WERI-Rb-1 (cell line): ENCODE measurements around the gene LDHAL6A.

Experiments used
- DNase-seq: peaks from one replicate; pipeline ENCODE4 v3.0.0-alpha.2; 2020
- H3K27ac ChIP-seq: fragments of 250-450 bp; sonication (Bioruptor Pico); 2 replicates; pipeline ENCODE4 v1.5.1; 2020; ENCODE audit warnings: mild to moderate bottlenecking, moderate library complexity
- H3K27me3 ChIP-seq: fragments of 250-450 bp; sonication (Bioruptor Pico); 2 replicates; pipeline ENCODE4 v1.5.1; 2021; ENCODE audit warnings: mild to moderate bottlenecking, low read depth, moderate library complexity; ENCODE audit not compliant: insufficient read depth, severe bottlenecking
- H3K36me3 ChIP-seq: fragments of 250-450 bp; sonication (Bioruptor Pico); 2 replicates; pipeline ENCODE4 v1.5.1; 2020; ENCODE audit warnings: mild to moderate bottlenecking, moderate library complexity
- H3K4me3 ChIP-seq: 2 replicates; pipeline ENCODE4 v1.5.1; 2011; ENCODE audit warnings: low read depth, mild to moderate bottlenecking, control low read depth, low read length
- H3K9me3 ChIP-seq: fragments of 250-450 bp; sonication (Bioruptor Pico); 2 replicates; pipeline ENCODE4 v1.5.1; 2021; ENCODE audit warnings: mild to moderate bottlenecking, moderate library complexity; ENCODE audit not compliant: severe bottlenecking
- CTCF ChIP-seq: IDR thresholded peaks from 2 replicates; pipeline ENCODE4 v1.5.1; 2011; ENCODE audit warnings: low read depth, mild to moderate bottlenecking, control low read depth, inconsistent platforms, low read length

Gene LDHAL6A

GRCh38 chr11:18427240-18427639, 28.4 kb upstream of the LDHAL6A start:
- Histone ChIP-seq H3K36me3 (no peaks in the 10 kb centered on the region), H3K9me3 (no peaks in the 10 kb centered on the region), H3K27ac (no peak overlapping the region), H3K4me3 (no peak overlapping the region), H3K27me3 (no peaks in the 10 kb centered on the region)
- DNase-seq = no peak
- TF ChIP-seq CTCF = no peak

- H3K36me3 ChIP-seq = no peaks in the 10 kb centered on the region
- no peak for DNase-seq
- TF ChIP-seq CTCF = no peak
- H3K27ac ChIP-seq = no peak overlapping the region
- H3K4me3 ChIP-seq = no peak overlapping the region
- no peaks in the 10 kb centered on the region for H3K27me3 ChIP-seq
- no peaks in the 10 kb centered on the region for H3K9me3 ChIP-seq
Measured at GRCh38 chr11:18429332-18429731, 26.3 kb upstream of the LDHAL6A start.

GRCh38 chr11:18438691-18439090, 17.0 kb upstream of the LDHAL6A start:
- Histone ChIP-seq H3K36me3 (no peaks in the 10 kb centered on the region), H3K27ac (no peak overlapping the region), H3K4me3 (no peak overlapping the region), H3K27me3 (no peaks in the 10 kb centered on the region), H3K9me3 (no peaks in the 10 kb centered on the region)
- no peak for DNase-seq
- no peak for TF ChIP-seq CTCF

- DNase-seq = no peak
- H3K36me3 ChIP-seq = no peaks in the 10 kb centered on the region
- no peaks in the 10 kb centered on the region for H3K27me3 ChIP-seq
- H3K9me3 ChIP-seq = no peaks in the 10 kb centered on the region
- no peak overlapping the region for H3K4me3 ChIP-seq
- no peak overlapping the region for H3K27ac ChIP-seq
- TF ChIP-seq CTCF = no peak
Measured at GRCh38 chr11:18449251-18449650, 6.4 kb upstream of the LDHAL6A start.

GRCh38 chr11:18452927-18453326, 2.7 kb upstream of the LDHAL6A start:
- Histone ChIP-seq H3K9me3 (no peaks in the 10 kb centered on the region), H3K4me3 (no peak overlapping the region), H3K27me3 (no peaks in the 10 kb centered on the region), H3K27ac (no peak overlapping the region), H3K36me3 (no peaks in the 10 kb centered on the region)
- DNase-seq = no peak
- TF ChIP-seq CTCF = no peak

- Histone ChIP-seq H3K9me3 (no peaks in the 10 kb centered on the region), H3K27me3 (no peaks in the 10 kb centered on the region), H3K36me3 (no peaks in the 10 kb centered on the region), H3K4me3 (no peak overlapping the region), H3K27ac (no peak overlapping the region)
- TF ChIP-seq CTCF = no peak
- no peak for DNase-seq
Measured at GRCh38 chr11:18457450-18457849, 1.8 kb downstream of the LDHAL6A start.
